GM23248 (cell line): ENCODE measurements around the gene RTP1. TPM values are rescaled to one million over a fixed set of nuclear protein-coding genes. Genes with fewer than 3 reads are reported as not detected.

Experiments used
- DNase-seq: peaks from one replicate; pipeline ENCODE4 v3.0.0-alpha.2; 2015
- H2AFZ ChIP-seq: fragments of 200-600 bp; sonication (generic); 2 replicates; pipeline ENCODE4 v1.6.1; 2016; ENCODE audit warnings: antibody characterized with exemption
- H3F3A ChIP-seq: fragments of 200-600 bp; sonication (generic); 2 replicates; pipeline ENCODE4 v1.6.1; 2016; ENCODE audit warnings: mild to moderate bottlenecking, antibody characterized with exemption, mixed run types; ENCODE audit not compliant: insufficient read depth
- H3K27ac ChIP-seq: fragments of 200-600 bp; sonication (generic); 2 replicates; pipeline ENCODE4 v1.5.1; 2016; ENCODE audit warnings: mild to moderate bottlenecking
- H3K27me3 ChIP-seq: fragments of 200-600 bp; sonication (generic); replicated peaks from 2 replicates; pipeline ENCODE4 v1.6.1; 2016; ENCODE audit warnings: mild to moderate bottlenecking; ENCODE audit not compliant: insufficient read depth
- H3K36me3 ChIP-seq: fragments of 200-600 bp; sonication (generic); 2 replicates; pipeline ENCODE4 v1.6.1; 2016; ENCODE audit warnings: low read depth, mild to moderate bottlenecking
- H3K4me1 ChIP-seq: fragments of 200-600 bp; sonication (generic); 2 replicates; pipeline ENCODE4 v1.6.1; 2016; ENCODE audit warnings: mild to moderate bottlenecking; ENCODE audit not compliant: insufficient read depth
- H3K4me2 ChIP-seq: fragments of 200-600 bp; sonication (generic); one replicate; pipeline ENCODE4 v1.6.1; 2016; ENCODE audit warnings: mild to moderate bottlenecking; ENCODE audit not compliant: unreplicated experiment
- H3K4me3 ChIP-seq: fragments of 200-600 bp; sonication (generic); 2 replicates; pipeline ENCODE4 v1.5.1; 2016; ENCODE audit warnings: mild to moderate bottlenecking
- H3K79me2 ChIP-seq: fragments of 200-600 bp; sonication (generic); 2 replicates; pipeline ENCODE4 v1.6.1; 2016; ENCODE audit warnings: mild to moderate bottlenecking; ENCODE audit not compliant: insufficient read depth
- H3K9ac ChIP-seq: fragments of 200-600 bp; sonication (generic); 2 replicates; pipeline ENCODE4 v1.6.1; 2016; ENCODE audit warnings: mild to moderate bottlenecking
- H3K9me2 ChIP-seq: fragments of 200-600 bp; sonication (generic); 2 replicates; pipeline ENCODE4 v1.6.1; 2016; ENCODE audit warnings: mixed run types, mild to moderate bottlenecking, moderate library complexity; ENCODE audit not compliant: insufficient read depth
- H3K9me3 ChIP-seq: fragments of 200-600 bp; sonication (generic); one replicate; pipeline ENCODE4 v1.6.1; 2017; ENCODE audit warnings: low read depth
- H4K20me1 ChIP-seq: fragments of 200-600 bp; sonication (generic); 2 replicates; pipeline ENCODE4 v1.6.0; 2016; ENCODE audit not compliant: insufficient read depth
- EZH2 ChIP-seq: fragments of 200-600 bp; sonication (generic); IDR thresholded peaks from 2 replicates; pipeline ENCODE4 v1.6.1; 2018; ENCODE audit warnings: antibody characterized with exemption, mild to moderate bottlenecking; ENCODE audit not compliant: insufficient read depth, poor library complexity, severe bottlenecking
- EZH2phosphoT487 ChIP-seq: fragments of 200-600 bp; sonication (generic); IDR thresholded peaks from 2 replicates; pipeline ENCODE4 v1.6.1; 2018; ENCODE audit warnings: antibody characterized with exemption, moderate library complexity, mild to moderate bottlenecking, low read depth; ENCODE audit not compliant: insufficient read depth
- WGBS, 2 experiments: methylation state at CpG; one replicate each; pipeline ENCODE4 v1.1.6; 2015 to 2017; ENCODE audit warnings: low lambda C conversion rate in 2 of 2, low coverage in 1 of 2; ENCODE audit errors: missing lambda C conversion rate in 2 of 2; 5-methylcytosine and 5-hydroxymethylcytosine counted together
- in situ Hi-C: fragments of 300-500 bp; cut with MboI; formaldehyde crosslinking; loops from 2 replicates; pipeline ENCODE4 v1.15.0; 2020
- polyA plus RNA-seq: library from polyadenylated mRNA; unstranded; fragments of >200 nt; fragmentation: Nextera tagmentation; extraction: Ambion mirVana; gene quantifications from 2 replicates; pipeline ENCODE4 v1.2.1, GENCODE V29; 2016
- total RNA-seq: library from RNA; depleted of rRNA; stranded (reverse); fragments of >200 nt; shearing (Covaris generic); gene quantifications from 2 replicates; pipeline ENCODE4 v1.2.3, GENCODE V29; 2014

The RTP1 gene
- total and polyA plus RNA-seq, 2 experiments from 2014 or later = not detected

DNA sequence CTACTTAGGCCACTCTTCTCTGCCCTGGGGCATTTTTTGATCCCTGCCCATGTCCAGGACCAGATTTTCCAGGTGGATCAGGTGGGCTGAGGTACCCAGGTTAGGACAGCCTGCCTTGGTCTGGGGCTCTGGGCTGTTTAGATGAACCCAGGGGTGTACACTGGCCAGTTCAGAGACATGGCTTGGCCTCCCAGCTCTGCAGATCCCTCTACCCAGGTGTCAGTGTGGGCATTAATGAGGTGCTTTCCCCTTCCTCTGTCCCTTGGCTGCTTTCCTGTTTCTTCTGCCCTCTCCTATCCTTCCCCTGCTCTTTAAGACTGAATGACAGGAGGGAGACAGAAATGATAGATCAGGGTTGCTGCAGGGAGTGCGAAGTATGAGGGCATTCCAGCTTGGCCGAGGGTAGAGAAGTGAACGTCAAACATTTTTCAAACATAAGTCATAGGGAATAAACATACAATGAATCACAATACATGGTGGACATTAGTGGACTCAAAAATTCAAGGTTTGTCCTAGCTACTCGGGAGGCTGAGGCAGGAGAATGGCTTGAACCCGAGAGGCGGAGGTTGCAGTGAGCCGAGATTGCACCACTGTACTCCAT is 30.5 kb downstream of the RTP1 start:
- no peaks in the 10 kb centered on the region for H3K36me3 ChIP-seq
- no peaks in the 10 kb centered on the region for H3K9me3 ChIP-seq
- H3K27ac ChIP-seq = 0 out of 2 replicates have a peak overlapping the region, but pooled peaks have one; percentile 23
- H4K20me1 ChIP-seq = no peaks in the 10 kb centered on the region
- no peaks in the 10 kb centered on the region for H3K79me2 ChIP-seq
- no peaks in the 10 kb centered on the region for H3K27me3 ChIP-seq
- no peaks in the 10 kb centered on the region for H3K9me2 ChIP-seq
- peak overlapping the region; percentile 19 for H3K4me2 ChIP-seq
- WGBS, 2 experiments = 43 to 50% methylated on average over 7 of the region's 7 CpGs
- no peak overlapping the region for H2AFZ ChIP-seq
- no peak overlapping the region for H3K4me3 ChIP-seq
- H3K4me1 ChIP-seq = peaks cover 18% of the 10 kb centered on the region
- TF ChIP-seq EZH2phosphoT487 = no peak
- no peak for TF ChIP-seq EZH2
- H3K9ac ChIP-seq = no peak overlapping the region
- H3F3A ChIP-seq = peaks cover 18% of the 10 kb centered on the region; the same call in 1 of the 2 replicates
- in situ Hi-C loops = loop anchor here (10.0 kb wide), 1 partner anchor 87 kb away; no protein-coding TSS in a partner anchor
- DNase-seq = peak; percentile 89

- H3K79me2 ChIP-seq = no peaks in the 10 kb centered on the region
- H3F3A ChIP-seq = peaks cover 18% of the 10 kb centered on the region; the same call in 1 of the 2 replicates
- peaks cover 18% of the 10 kb centered on the region for H3K4me1 ChIP-seq
- no peak overlapping the region for H3K4me2 ChIP-seq
- WGBS, 2 experiments = 94 to 100% methylated on average over 2 of the region's 2 CpGs
- no peaks in the 10 kb centered on the region for H3K27me3 ChIP-seq
- TF ChIP-seq EZH2phosphoT487 (no peak), EZH2 (no peak)
- no peak overlapping the region for H3K9ac ChIP-seq
- H3K36me3 ChIP-seq = no peaks in the 10 kb centered on the region
- H3K27ac ChIP-seq = no peak overlapping the region
- H3K9me2 ChIP-seq = no peaks in the 10 kb centered on the region
- H3K9me3 ChIP-seq = no peaks in the 10 kb centered on the region
- no peak overlapping the region for H2AFZ ChIP-seq
- H4K20me1 ChIP-seq = no peaks in the 10 kb centered on the region
- no peak overlapping the region for H3K4me3 ChIP-seq
- in situ Hi-C loops = loop anchor here (10.0 kb wide), 1 partner anchor 86 kb away; no protein-coding TSS in a partner anchor
- peak; percentile 10 for DNase-seq
These were observed 31.5 kb downstream of the RTP1 start for GRCh38 chr3:187228740-187229139.

GRCh38 chr3:187230011-187230410 is 32.7 kb downstream of the RTP1 start:
- Histone ChIP-seq H2AFZ (no peak overlapping the region), H3K36me3 (no peaks in the 10 kb centered on the region), H3K27me3 (no peaks in the 10 kb centered on the region), H3K27ac (no peak overlapping the region), H3K4me3 (no peak overlapping the region), H3K4me2 (no peak overlapping the region), H4K20me1 (no peaks in the 10 kb centered on the region), H3K9me2 (no peaks in the 10 kb centered on the region), H3K9me3 (no peaks in the 10 kb centered on the region), H3K4me1 (peaks cover 18% of the 10 kb centered on the region), H3K79me2 (no peaks in the 10 kb centered on the region), H3K9ac (no peak overlapping the region), H3F3A (peaks cover 18% of the 10 kb centered on the region; the same call in 1 of the 2 replicates)
- TF ChIP-seq EZH2 (no peak), EZH2phosphoT487 (no peak)
- 90 to 95% methylated on average over 1 of the region's 1 CpG for WGBS, 2 experiments
- in situ Hi-C loops = no loop called here
- peak; percentile 34 for DNase-seq

DNA sequence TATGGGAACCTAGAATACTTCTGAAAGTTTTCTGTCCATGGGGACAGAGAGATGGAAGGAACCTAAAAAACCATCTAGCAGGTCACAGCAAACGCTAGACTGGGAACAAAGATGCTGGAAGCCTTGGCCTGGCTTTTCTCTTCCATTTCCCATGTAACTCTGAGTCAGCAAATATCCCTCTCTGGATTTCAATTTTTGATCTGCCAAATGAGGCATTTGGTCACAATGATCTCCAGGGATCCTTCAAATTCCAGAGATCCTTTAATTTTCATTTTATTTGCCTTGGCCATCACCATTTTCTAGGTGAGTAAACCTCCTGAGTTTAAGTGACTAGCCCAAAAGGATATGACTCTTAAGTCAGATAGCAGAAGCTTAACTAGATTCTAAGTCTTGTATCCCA is 39.7 kb downstream of the RTP1 start:
- no peaks in the 10 kb centered on the region for H3K36me3 ChIP-seq
- no peaks in the 10 kb centered on the region for H3K79me2 ChIP-seq
- no peaks in the 10 kb centered on the region for H3K9me3 ChIP-seq
- no peak overlapping the region for H3K27ac ChIP-seq
- 0 out of 2 replicates have a peak, but pooled peaks cover 5% of the 10 kb centered on the region for H3K4me1 ChIP-seq
- H3K4me2 ChIP-seq = no peak overlapping the region
- H4K20me1 ChIP-seq = no peaks in the 10 kb centered on the region
- H3K27me3 ChIP-seq = no peaks in the 10 kb centered on the region
- in situ Hi-C loops = no loop called here
- H2AFZ ChIP-seq = no peak overlapping the region
- peaks cover 12% of the 10 kb centered on the region; the same call in 1 of the 2 replicates for H3F3A ChIP-seq
- H3K4me3 ChIP-seq = no peak overlapping the region
- H3K9me2 ChIP-seq = no peaks in the 10 kb centered on the region
- TF ChIP-seq EZH2 (no peak), EZH2phosphoT487 (no peak)
- WGBS, 2 experiments = 100% methylated on average over 1 of the region's 1 CpG
- DNase-seq = no peak
- no peak overlapping the region for H3K9ac ChIP-seq
